Stomach (tissue), 9 donors: ENCODE data around the gene PPDPF. TPM values are rescaled to one million over a fixed set of nuclear protein-coding genes. Genes with fewer than 3 reads are reported as not detected.

Experiments
- DNase-seq, 2 donors: peaks; one replicate each; pipeline versions ENCODE4 v3.0.0 to v3.0.0-alpha.2; 2013 to 2019
- H3K27ac ChIP-seq, 5 donors: fragments of 200-600 bp in 4 of 5; sonication (generic) in 4 of 5; one replicate each; pipeline ENCODE4 v1.5.1; 2013 to 2019; ENCODE audit warnings: mild to moderate bottlenecking in 1 of 5, moderate library complexity in 1 of 5
- H3K27me3 ChIP-seq, 3 donors: fragments of 200-600 bp; sonication (generic); one replicate each; pipeline ENCODE4 v1.5.1; 2017 to 2019; ENCODE audit warnings: mixed run types in 1 of 3
- H3K36me3 ChIP-seq, 4 donors: fragments of 200-600 bp; sonication (generic); 1 replicate in 3 of 4; 2 replicates in 1 of 4; pipeline ENCODE4 v1.5.1; 2016 to 2019
- H3K4me1 ChIP-seq, 4 donors: fragments of 200-600 bp; sonication (generic); one replicate each; pipeline ENCODE4 v1.5.1; 2016 to 2019
- H3K4me3 ChIP-seq, 4 donors: fragments of 200-600 bp; sonication (generic) in 3 of 4; one replicate each; pipeline ENCODE4 v1.5.1; 2016 to 2019; ENCODE audit warnings: mild to moderate bottlenecking in 1 of 4
- H3K9me3 ChIP-seq, 4 donors: fragments of 200-600 bp; sonication (generic); one replicate each; pipeline ENCODE4 v1.5.1; 2016 to 2019
- CTCF ChIP-seq, 7 experiments: fragments of 450-650 bp in 4 of 7; fragments of 200-600 bp in 3 of 7; sonication (generic) in 3 of 7; IDR thresholded peaks; one replicate each; pipeline ENCODE4 v1.5.1; 2016 to 2019; ENCODE audit warnings: antibody characterized with exemption in 7 of 7, control low read depth in 2 of 7, mild to moderate bottlenecking in 1 of 7
- EP300 ChIP-seq: sonication (generic); formaldehyde crosslinking; IDR thresholded peaks from one replicate; pipeline ENCODE4 v1.6.1; 2017; ENCODE audit warnings: antibody characterized with exemption
- POLR2A ChIP-seq, 4 donors: fragments of 450-650 bp; IDR thresholded peaks; one replicate each; pipeline ENCODE4 v1.6.1; 2016; ENCODE audit warnings: antibody characterized with exemption in 4 of 4, control low read depth in 2 of 4, mild to moderate bottlenecking in 1 of 4, moderate library complexity in 1 of 4
- POLR2AphosphoS5 ChIP-seq, 3 donors: sonication (generic); formaldehyde crosslinking; IDR thresholded peaks; one replicate each; pipeline ENCODE4 v1.6.1; 2016; ENCODE audit warnings: antibody characterized with exemption in 3 of 3
- WGBS, 5 donors: extraction: QIAGEN DNeasy Blood & Tissue Kit in 3 of 5; methylation state at CpG; one replicate each; pipeline versions ENCODE4 v1.1.5 to v1.1.7; 2013 to 2018; 5-methylcytosine and 5-hydroxymethylcytosine counted together
- intact Hi-C: fragments of 100-400 bp; cut with DNase I; formaldehyde crosslinking; loops from one replicate; pipeline ENCODE4 v1.15.1; 2023; ENCODE audit warnings: low total_unique reads
- polyA plus RNA-seq, 3 donors: library from polyadenylated mRNA; stranded (reverse); fragments of 200-250 nt; gene quantifications; one replicate each; pipeline ENCODE4 v1.2.3, GENCODE V29; 2013
- total RNA-seq, 5 donors: library from RNA; depleted of rRNA; stranded (reverse); fragments of >200 nt; gene quantifications; one replicate each; pipeline versions ENCODE4 v1.1.0 to v1.2.3, GENCODE V29; 2014 to 2016
- donor health status: healthy with polysubstance abuse.
- donor health status: Bipolar disorder and iron deficiency.
- donor health status: healthy.

The PPDPF gene
- total and polyA plus RNA-seq, 8 donors: 1.8 to 756 (median 195) TPM

- 58 to 71% (median 66%) methylated on average over 27 to 32 of the region's 32 CpGs for WGBS, 5 donors
- Histone ChIP-seq H3K9me3 (peaks cover 0 to 8% (median 0%) of the 10 kb centered on the region in 4 donors), H3K27me3 (no peaks in the 10 kb centered on the region), H3K4me1 (peaks cover 20 to 47% (median 42%) of the 10 kb centered on the region in 4 donors), H3K4me3 (peak overlapping the region; percentile 77 to 98 (median 91)), H3K27ac (peak overlapping the region in 3 of 5 donors; percentile 96 to 99 (median 98)), H3K36me3 (peaks cover 0 to 21% (median 13%) of the 10 kb centered on the region in 4 donors)
- intact Hi-C loops: no loop called here
- TF ChIP-seq EP300 (no peak), POLR2AphosphoS5 (IDR thresholded peaks at IDR 0.05) (no peak), CTCF (IDR thresholded peaks at IDR 0.05) (no peak), POLR2A (IDR thresholded peaks at IDR 0.05) (no peak)
- DNase-seq: peak in 1 of 2 donors; percentile 25
Observed at GRCh38 chr20:63518946-63519667, 1.5 kb upstream of the PPDPF start.

- peaks cover 0 to 8% (median 0%) of the 10 kb centered on the region in 4 donors for H3K9me3 ChIP-seq
- H3K27ac ChIP-seq: peak overlapping the region; percentile 92 to 99 (median 98)
- 0 to 3% (median 1%) methylated on average over 44 to 72 of the region's 72 CpGs for WGBS, 5 donors
- H3K27me3 ChIP-seq: no peaks in the 10 kb centered on the region
- peaks cover 20 to 47% (median 42%) of the 10 kb centered on the region in 4 donors for H3K4me1 ChIP-seq
- peak overlapping the region; percentile 77 to 98 (median 91) for H3K4me3 ChIP-seq
- TF ChIP-seq POLR2AphosphoS5 (IDR thresholded peaks at IDR 0.05): no peak
- peak in 3 of 7 experiments; percentile 15 to 42 (median 18) for TF ChIP-seq CTCF (IDR thresholded peaks at IDR 0.05)
- DNase-seq: peak in 1 of 2 donors; percentile 90
- peaks cover 0 to 21% (median 13%) of the 10 kb centered on the region in 4 donors for H3K36me3 ChIP-seq
- intact Hi-C loops: no loop called here
Observed at GRCh38 chr20:63519668-63520503, 679 bp upstream of the PPDPF start.

GRCh38 chr20:63520934-63521601, 503 bp downstream of the PPDPF start:
- TF ChIP-seq POLR2A (IDR thresholded peaks at IDR 0.05): no peak
- peak in 1 of 3 donors; percentile 1 for TF ChIP-seq POLR2AphosphoS5 (IDR thresholded peaks at IDR 0.05)
- peak in 1 of 7 experiments; percentile 11 for TF ChIP-seq CTCF (IDR thresholded peaks at IDR 0.05)
- intact Hi-C loops: no loop called here
- peak overlapping the region; percentile 92 to 99 (median 98) for H3K27ac ChIP-seq
- peaks cover 0 to 21% (median 13%) of the 10 kb centered on the region in 4 donors for H3K36me3 ChIP-seq
- peak; percentile 89 to 95 for DNase-seq
- peaks cover 0 to 8% (median 0%) of the 10 kb centered on the region in 4 donors for H3K9me3 ChIP-seq
- WGBS, 5 donors: 0 to 2% (median 1%) methylated on average over 14 to 68 of the region's 68 CpGs
- H3K4me1 ChIP-seq: peaks cover 20 to 51% (median 42%) of the 10 kb centered on the region in 4 donors
- H3K27me3 ChIP-seq: no peaks in the 10 kb centered on the region
- H3K4me3 ChIP-seq: peak overlapping the region; percentile 77 to 98 (median 91)

- intact Hi-C loops: no loop called here
- TF ChIP-seq POLR2A (IDR thresholded peaks at IDR 0.05): no peak
- no peak for TF ChIP-seq POLR2AphosphoS5 (IDR thresholded peaks at IDR 0.05)
- no peak for TF ChIP-seq EP300
- no peak for TF ChIP-seq CTCF (IDR thresholded peaks at IDR 0.05)
- Histone ChIP-seq H3K4me1 (peaks cover 20 to 56% (median 42%) of the 10 kb centered on the region in 4 donors), H3K4me3 (peak overlapping the region; percentile 77 to 98 (median 91)), H3K36me3 (peaks cover 0 to 21% (median 13%) of the 10 kb centered on the region in 4 donors), H3K9me3 (peaks cover 0 to 8% (median 0%) of the 10 kb centered on the region in 4 donors), H3K27ac (peak overlapping the region; percentile 92 to 99 (median 98)), H3K27me3 (no peaks in the 10 kb centered on the region)
- peak in 1 of 2 donors; percentile 56 for DNase-seq
- 7 to 27% (median 19%) methylated on average over 3 to 23 of the region's 23 CpGs for WGBS, 5 donors
Observed at GRCh38 chr20:63521602-63522001, 1.0 kb downstream of the PPDPF start.
